ENCODE results near the gene EIF2S3. TPM values are rescaled to one million over a fixed set of nuclear protein-coding genes. Genes with fewer than 3 reads are reported as not detected.

Gene EIF2S3
- total and polyA plus RNA-seq, 2 of the 4 experiments (the other 2 are of a cell fraction): 97.9 to 416 TPM

- CTCF ChIA-PET: no interaction called here
- WGBS, 2 experiments (ENCODE audit: extremely low coverage in 2 of 2, insufficient read length in 1 of 2): no CpG with 5 or more reads among the region's 5 CpGs
Measured at GRCh38 chrX:24034485-24034884, 20.3 kb upstream of the EIF2S3 start.

More at GRCh38 chrX:24034485-24034884, 20.3 kb upstream of the EIF2S3 start:
- Histone ChIP-seq H2BK15ac (ENCODE audit: low read depth, low read length) (no peak overlapping the region), H3K9me3 (ENCODE audit: control insufficient read depth, insufficient read depth, low read length) (no peaks in the 10 kb centered on the region), H4K5ac (ENCODE audit: low read depth, low read length) (no peak overlapping the region), H3K9ac (ENCODE audit: low read depth, low read length) (no peak overlapping the region), H3K18ac (ENCODE audit: low read depth, low read length) (no peak overlapping the region), H2BK5ac (ENCODE audit: low read depth, low read length, poor library complexity, severe bottlenecking) (no peak overlapping the region), H2AK5ac (ENCODE audit: low read depth, low read length) (no peak overlapping the region), H3K36me3 (ENCODE audit: control insufficient read depth, insufficient read depth, low read length) (no peaks in the 10 kb centered on the region), H2BK20ac (ENCODE audit: low read depth, low read length) (no peak overlapping the region), H2BK120ac (ENCODE audit: low read depth, low read length) (no peak overlapping the region), H3K4me2 (ENCODE audit: low read depth, low read length) (no peak overlapping the region), H3K9me1 (ENCODE audit: insufficient read depth, low read length) (no peaks in the 10 kb centered on the region), H3K4me3 (ENCODE audit: insufficient read depth, low read depth, low read length) (no peak overlapping the region), H3K23ac (ENCODE audit: low read depth, low read length) (no peak overlapping the region), H2AFZ (replicated peaks; ENCODE audit: low read length, poor library complexity) (no peak overlapping the region), H3K4me1 (ENCODE audit: control insufficient read depth, insufficient read depth, low read length) (no peaks in the 10 kb centered on the region), H4K91ac (ENCODE audit: insufficient read depth, low read depth, low read length) (no peak overlapping the region), H3K27ac (ENCODE audit: insufficient read depth, low read length) (no peak overlapping the region), H3K56ac (ENCODE audit: extremely low read depth, insufficient read depth, low read length) (no peak overlapping the region), H4K8ac (ENCODE audit: low read depth in 2 of 2, low read length in 2 of 2) (no peak overlapping the region), H4K20me1 (ENCODE audit: insufficient read depth, low read length) (no peaks in the 10 kb centered on the region), H2AK9ac (replicated peaks; ENCODE audit: low read depth, low read length, poor library complexity) (no peak overlapping the region), H3K14ac (replicated peaks; ENCODE audit: low read depth, low read length) (no peak overlapping the region), H3K79me1 (ENCODE audit: low read depth in 1 of 2, low read length in 2 of 2) (no peaks in the 10 kb centered on the region), H3K27me3 (ENCODE audit: control insufficient read depth, insufficient read depth, low read length) (peaks cover 9% of the 10 kb centered on the region), H3K4ac (ENCODE audit: low read depth, low read length) (no peak overlapping the region)
- no TSS peak for BruUV-seq (replicated peaks)
- TF ChIP-seq RCOR1 (IDR thresholded peaks at IDR 0.05; ENCODE audit: insufficient replicate concordance, low read length) (no peak), RAD21 (IDR thresholded peaks at IDR 0.05; ENCODE audit: low read length) (no peak), CHD1 (IDR thresholded peaks at IDR 0.05; ENCODE audit: low read depth, low read length) (no peak), POLR2A (IDR thresholded peaks at IDR 0.05; ENCODE audit: low read depth, low read length) (no peak), RFX5 (IDR thresholded peaks at IDR 0.05; ENCODE audit: low read depth, low read length) (no peak), MXI1 (IDR thresholded peaks at IDR 0.05; ENCODE audit: borderline replicate concordance, low read depth, low read length) (no peak), ELK1 (IDR thresholded peaks at IDR 0.05; ENCODE audit: borderline replicate concordance, low read depth, low read length) (no peak), CTCF (conservative IDR thresholded peaks at IDR 0.05; ENCODE audit: low read depth, low read length) (no peak), NFE2L2 (IDR thresholded peaks at IDR 0.05; ENCODE audit: low read depth, low read length) (no peak), MAZ (IDR thresholded peaks at IDR 0.05; ENCODE audit: borderline replicate concordance, low read depth, low read length) (no peak), MAFK (IDR thresholded peaks at IDR 0.05; ENCODE audit: low read depth, low read length) (no peak), USF2 (IDR thresholded peaks at IDR 0.05; ENCODE audit: low read depth, low read length) (no peak), FOS (IDR thresholded peaks at IDR 0.05; ENCODE audit: low read depth, low read length) (no peak), SMC3 (IDR thresholded peaks at IDR 0.05; ENCODE audit: low read depth, low read length) (no peak)
- dilution Hi-C loops (cut with HindIII; ENCODE audit: low sequenced_read_pairs, unreplicated experiment) (no loop called here), intact Hi-C loops (cut with micrococcal nuclease) (no loop called here), in situ Hi-C loops (cut with MboI; ENCODE audit: low sequenced_read_pairs) (no loop called here)
- ATAC-seq (ENCODE audit: low read depth) (no peak), DNase-seq (no peak)
- POLR2A ChIA-PET (ENCODE audit: unreplicated experiment): no interaction called here
